HG03442 (cell line): ENCODE data around the gene PPARD.
A peak's percentile ranks its signal among the peaks of the same experiment; 100 is the strongest.

ENCODE experiments used
- ATAC-seq: cut with Tn5 transposase; IDR thresholded peaks from one replicate; pipeline ENCODE4 v1.9.1; 2021; ENCODE audit warnings: mild to moderate bottlenecking, moderate library complexity; ENCODE audit not compliant: unreplicated experiment

Gene PPARD

GRCh38 chr6:35465646-35466045 lies 123.3 kb downstream of the PPARD start:
- ATAC-seq, result no peak

DNA sequence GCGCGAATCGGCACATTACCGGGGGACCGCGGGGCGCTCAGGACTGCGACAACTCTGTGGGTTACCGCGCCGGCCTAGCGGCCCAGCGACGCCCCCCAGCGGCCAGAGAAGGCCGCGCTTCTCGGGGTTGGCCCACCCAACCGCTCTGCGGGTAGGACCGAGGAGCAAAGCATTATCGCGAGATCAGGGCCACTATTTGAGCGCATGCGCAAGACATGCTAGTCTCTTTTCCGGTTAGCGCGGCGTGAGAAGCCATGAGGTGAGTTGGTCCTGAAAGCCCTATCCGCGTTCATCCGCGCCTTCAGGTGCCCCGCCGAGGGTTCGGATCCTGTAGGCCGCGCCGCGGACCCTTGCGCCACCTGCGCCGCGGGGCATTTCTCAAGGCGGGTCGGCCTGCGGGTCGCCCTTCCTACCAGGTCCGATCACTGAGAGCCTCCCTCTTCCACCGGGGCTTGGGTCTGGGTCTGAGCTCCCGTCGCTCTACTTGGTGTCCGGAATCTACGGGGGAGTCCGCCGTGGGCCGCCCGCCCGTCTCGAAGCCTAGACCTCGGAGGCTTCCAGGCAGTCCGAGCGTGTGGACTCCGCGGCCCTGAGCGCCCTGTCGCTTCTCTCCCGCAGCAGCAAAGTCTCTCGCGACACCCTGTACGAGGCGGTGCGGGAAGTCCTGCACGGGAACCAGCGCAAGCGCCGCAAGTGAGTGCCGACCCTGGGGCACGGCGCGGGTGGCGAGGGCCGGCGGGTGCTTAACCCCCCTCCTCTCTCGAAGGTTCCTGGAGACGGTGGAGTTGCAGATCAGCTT lies 126.0 kb downstream of the PPARD start, which contains the start of gene RPL10A:
RPL10A (plus strand) TSS at position 221 of the 799 bp plus-strand sequence; CDS start at position 255, 34 bp downstream.
- peak; percentile 76 for ATAC-seq

DNA sequence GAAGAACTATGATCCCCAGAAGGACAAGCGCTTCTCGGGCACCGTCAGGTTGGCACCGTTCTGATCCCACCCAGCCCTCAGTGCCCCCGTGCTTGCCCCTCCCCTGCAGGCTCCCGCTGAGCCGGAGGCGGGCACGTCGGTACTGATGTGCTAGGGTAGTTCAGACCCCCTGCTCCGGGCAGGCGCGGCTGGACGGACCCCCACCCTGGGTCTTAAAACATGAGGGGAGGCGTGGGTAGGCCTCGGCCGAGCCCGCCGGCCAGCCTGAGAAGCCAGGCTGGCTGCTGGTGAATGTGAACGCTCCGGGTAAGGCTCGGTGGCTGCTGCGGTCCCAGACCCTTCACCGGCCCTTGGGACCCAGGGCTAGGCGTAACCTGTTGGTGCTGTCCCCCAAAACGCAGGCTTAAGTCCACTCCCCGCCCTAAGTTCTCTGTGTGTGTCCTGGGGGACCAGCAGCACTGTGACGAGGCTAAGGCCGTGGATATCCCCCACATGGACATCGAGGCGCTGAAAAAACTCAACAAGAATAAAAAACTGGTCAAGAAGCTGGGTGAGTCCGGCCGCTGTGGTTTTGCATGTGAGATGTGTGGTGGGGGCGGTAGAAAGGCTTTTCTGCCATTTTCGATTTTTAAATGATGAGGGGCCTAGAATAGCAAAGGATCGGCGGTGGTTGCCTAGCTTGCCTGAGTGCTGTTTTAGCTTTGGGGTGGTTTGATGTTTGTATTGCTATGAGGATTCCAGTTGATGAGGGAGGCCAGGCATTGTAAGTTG lies 126.8 kb downstream of the PPARD start:
- ATAC-seq, result no peak

GRCh38 chr6:35469751-35470662 lies 127.6 kb downstream of the PPARD start:
- ATAC-seq, result no peak

DNA sequence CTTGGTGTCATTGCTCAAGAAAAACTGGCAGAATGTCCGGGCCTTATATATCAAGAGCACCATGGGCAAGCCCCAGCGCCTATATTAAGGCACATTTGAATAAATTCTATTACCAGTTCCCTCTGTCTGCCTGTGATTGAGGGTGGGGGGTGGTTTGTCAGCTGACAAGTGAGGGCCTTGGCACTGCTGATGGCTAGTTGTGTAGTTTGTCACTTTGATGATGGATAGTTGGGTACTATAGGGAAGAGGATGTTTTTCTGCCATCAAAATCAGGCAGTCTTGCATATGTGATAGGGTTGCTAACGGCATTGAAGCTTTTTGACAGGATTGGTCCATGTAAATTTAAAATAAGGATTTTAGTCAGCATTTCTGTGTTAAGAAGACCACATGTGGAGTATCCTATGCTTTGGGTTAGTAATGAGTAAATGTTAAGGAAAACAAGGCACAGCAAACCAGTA lies 128.3 kb downstream of the PPARD start:
- no peak for ATAC-seq

DNA sequence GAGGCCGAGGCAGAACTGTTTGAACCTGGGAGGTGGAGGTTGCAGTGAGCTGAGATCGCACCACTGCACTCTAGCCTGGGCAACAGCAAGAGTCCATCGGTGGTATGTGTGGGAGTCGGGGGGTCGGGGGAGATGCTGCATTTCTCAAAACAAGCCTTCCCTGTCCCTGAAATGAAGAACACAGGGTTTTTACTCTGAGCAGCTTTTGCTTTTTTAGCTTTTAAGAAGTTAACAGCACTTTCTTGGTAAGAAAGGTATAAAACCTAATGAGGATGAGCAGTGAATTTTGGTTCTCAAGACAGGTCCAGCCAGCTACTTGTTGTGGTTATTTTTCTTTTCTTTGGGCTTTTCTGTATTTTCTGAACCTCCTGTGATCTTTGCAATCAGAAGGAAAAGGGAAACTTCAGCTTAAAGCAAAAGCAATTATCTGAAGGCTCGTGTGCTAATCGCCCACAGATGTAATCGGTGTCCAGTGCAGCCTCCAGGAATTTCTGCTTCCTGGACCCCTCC lies 129.5 kb downstream of the PPARD start:
- ATAC-seq, result no peak

GRCh38 chr6:35473075-35473849 lies 130.9 kb downstream of the PPARD start:
- no peak for ATAC-seq

- ATAC-seq, result no peak
Observed at GRCh38 chr6:35473850-35474130, 131.4 kb downstream of the PPARD start.

- no peak for ATAC-seq
Observed at GRCh38 chr6:35474131-35474941, 132.0 kb downstream of the PPARD start.

DNA sequence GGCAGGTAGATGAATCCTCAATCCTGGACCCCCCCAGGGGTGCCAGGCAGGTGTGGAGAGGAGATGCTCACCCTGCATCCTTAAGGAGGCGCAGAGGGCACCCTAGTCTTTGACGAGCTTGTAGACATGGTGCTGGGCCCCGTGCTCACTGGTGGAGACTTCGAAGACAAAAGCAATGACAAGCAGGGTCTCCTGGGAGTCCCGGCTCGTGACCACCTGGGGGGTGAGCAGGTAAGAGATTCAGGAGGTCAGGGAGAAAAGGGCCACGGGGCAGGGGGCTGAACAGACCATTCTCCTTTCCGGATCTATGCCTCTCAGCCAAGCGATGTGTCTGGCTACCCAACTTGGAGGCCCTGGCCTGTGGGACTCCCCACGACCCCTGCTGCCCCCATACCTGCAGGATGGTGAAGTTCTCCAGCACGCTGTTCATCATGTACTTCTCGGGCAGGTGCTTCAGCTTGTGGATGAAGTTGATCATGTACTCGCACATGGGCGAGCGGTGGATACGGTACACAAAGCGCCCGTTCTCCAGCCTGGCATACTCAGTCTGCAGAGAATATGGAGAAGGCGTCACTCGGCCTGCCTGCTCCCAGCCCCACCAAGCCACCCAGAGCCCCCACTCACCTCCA lies 132.7 kb downstream of the PPARD start:
- no peak for ATAC-seq

- no peak for ATAC-seq
Observed at GRCh38 chr6:35475573-35475972, 133.2 kb downstream of the PPARD start.

GRCh38 chr6:35476004-35476403 lies 133.6 kb downstream of the PPARD start:
- ATAC-seq, result no peak

DNA sequence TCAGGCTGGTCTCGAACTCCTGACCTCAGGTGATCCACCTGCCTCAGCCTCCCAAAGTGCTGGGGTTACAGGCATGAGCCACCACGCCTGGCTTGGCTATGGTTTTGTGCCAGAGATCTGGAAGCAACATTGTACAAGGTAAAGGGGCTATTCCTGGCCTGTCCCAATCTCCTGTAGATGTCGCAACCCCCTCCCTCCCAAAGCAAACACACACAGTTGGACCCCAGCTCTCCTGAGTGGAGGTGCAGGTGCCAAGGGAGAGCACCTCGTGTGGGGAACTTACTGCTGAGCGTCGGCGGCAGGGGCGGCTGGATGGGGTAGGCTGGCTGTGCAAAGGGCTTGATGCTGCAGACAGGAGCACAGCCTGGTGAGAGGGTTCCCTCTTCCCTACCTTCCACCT lies 134.7 kb downstream of the PPARD start:
- no peak for ATAC-seq
